GM12892 (cell line): ENCODE measurements around the gene KCNN1.

Experiments
- POLR2A ChIP-seq: IDR thresholded peaks from 2 replicates; pipeline ENCODE4 v1.6.1; 2011; ENCODE audit warnings: low read depth, low read length, control low read depth
- POLR2AphosphoS5 ChIP-seq: IDR thresholded peaks from 2 replicates; pipeline ENCODE4 v1.6.1; 2011; ENCODE audit warnings: low read depth, low read length, control low read depth

DNA sequence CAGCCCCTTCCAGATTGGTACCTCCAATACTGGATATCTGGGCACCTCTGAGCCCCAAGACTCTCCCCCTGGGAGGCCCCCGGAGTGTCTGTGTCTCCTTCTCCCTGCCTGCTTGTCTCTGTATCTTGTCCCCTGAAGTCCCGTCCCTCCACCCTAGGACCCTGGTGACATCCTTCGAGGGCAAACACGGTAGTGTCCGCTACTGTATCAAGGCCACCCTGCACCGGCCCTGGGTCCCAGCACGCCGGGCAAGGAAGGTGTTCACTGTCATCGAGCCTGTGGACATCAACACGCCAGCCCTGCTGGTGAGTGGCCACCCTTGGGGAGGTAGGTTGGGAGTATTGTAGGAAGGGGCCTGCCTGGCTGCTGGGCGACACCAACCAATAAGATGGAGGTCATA, 41.9 kb downstream of the KCNN1 start:
- TF ChIP-seq POLR2A (no peak), POLR2AphosphoS5 (no peak)
